Activated CD4-positive, alpha-beta T cell treated with anti-CD3 and anti-CD28 coated beads for 36 hours (primary cell): ENCODE measurements around the gene TRPM5. TPM values are rescaled to one million over a fixed set of nuclear protein-coding genes. Genes with fewer than 3 reads are reported as not detected.
A peak's percentile ranks its signal among the peaks of the same experiment; 100 is the strongest.

ENCODE experiments used
- ATAC-seq: fragments of 200-7000 bp; cut with Tn5 transposase; one replicate; pipeline ENCODE4 v1.10.0; 2021; ENCODE audit warnings: mild to moderate bottlenecking, moderate library complexity
- CTCF ChIA-PET: fragments of 350-600 bp; sonication (Branson Sonifier 250); formaldehyde crosslinking; loops from one replicate; lab custom pipeline; 2021; ENCODE audit warnings: antibody characterized with exemption; lab: Charles Lee
- POLR2A ChIA-PET: fragments of 350-600 bp; sonication (Branson Sonifier 250); formaldehyde crosslinking; loops from one replicate; lab custom pipeline; 2021; ENCODE audit warnings: antibody characterized with exemption, inconsistent platforms; lab: Charles Lee
- DNase-seq: peaks from one replicate; pipeline ENCODE4 v3.0.0-alpha.2; 2020
- H3K27ac Mint-ChIP-seq: one replicate; pipeline ENCODE4 v1.8.0; 2021; ENCODE audit warnings: mixed read lengths
- H3K27me3 Mint-ChIP-seq: one replicate; pipeline ENCODE4 v1.8.0; 2021; ENCODE audit warnings: mixed read lengths
- H3K36me3 Mint-ChIP-seq: one replicate; pipeline ENCODE4 v1.8.0; 2021; ENCODE audit warnings: low read depth, mixed read lengths
- H3K4me1 Mint-ChIP-seq: one replicate; pipeline ENCODE4 v1.8.0; 2021; ENCODE audit warnings: mixed read lengths
- H3K4me3 Mint-ChIP-seq: one replicate; pipeline ENCODE4 v1.8.0; 2021; ENCODE audit warnings: mild to moderate bottlenecking, moderate library complexity, mixed read lengths
- H3K9me3 Mint-ChIP-seq: one replicate; pipeline ENCODE4 v1.8.0; 2021; ENCODE audit warnings: low read depth, mixed read lengths
- intact Hi-C, 2 experiments: fragments of 100-400 bp; cut with DNase I in 1 of 2; cut with micrococcal nuclease in 1 of 2; formaldehyde crosslinking; loops; one replicate each; pipeline versions ENCODE4 v1.14.2 to v1.15.1; 2022 to 2024; cut with DNase I, micrococcal nuclease
- total RNA-seq, 2 experiments: library from RNA; stranded (reverse); gene quantifications; one replicate each; pipeline ENCODE4 v1.2.3, GENCODE V29; 2021

Gene TRPM5
- total RNA-seq, 2 experiments from 2014 or later, result 0.05 TPM; not detected in 1

DNA sequence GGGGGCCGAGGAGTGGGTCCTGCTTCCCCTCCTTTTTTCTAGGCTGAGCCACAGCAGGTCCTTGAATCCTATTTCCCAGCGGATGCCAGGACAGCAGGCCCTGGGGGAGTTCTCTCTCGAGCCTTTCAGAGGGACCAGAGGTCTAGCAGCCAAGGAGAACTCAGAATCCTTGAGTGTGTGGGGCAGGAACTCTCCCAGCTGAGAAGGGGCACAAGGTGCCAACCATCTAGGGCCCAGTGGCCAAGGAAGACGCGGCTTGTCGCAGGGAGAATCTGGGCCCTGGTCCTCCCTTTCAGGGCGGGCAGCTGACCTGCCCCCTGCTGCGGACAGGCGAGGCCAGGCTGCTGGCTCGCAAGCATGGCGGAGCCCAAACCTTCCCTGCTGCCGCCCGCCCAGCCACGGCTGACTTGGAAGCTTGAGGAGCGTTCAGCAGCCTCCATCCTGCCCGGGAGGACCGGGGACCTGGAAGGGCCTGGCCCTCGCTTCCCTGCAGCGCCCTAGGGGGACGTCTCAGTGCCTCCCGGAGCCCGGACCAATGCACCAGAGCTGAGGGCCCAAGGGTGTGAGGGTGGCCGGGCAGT lies 44.7 kb downstream of the TRPM5 start:
- Mint-ChIP-seq H3K4me3 (peak overlapping the region; percentile 87), H3K27me3 (no peaks in the 10 kb centered on the region), H3K27ac (peak overlapping the region; percentile 84), H3K9me3 (no peaks in the 10 kb centered on the region), H3K36me3 (peaks cover 9% of the 10 kb centered on the region), H3K4me1 (peaks cover 16% of the 10 kb centered on the region)
- DNase-seq (peak; percentile 48), ATAC-seq (peak; percentile 0)
- intact Hi-C loops, result loop anchor here (1.0 to 5.0 kb wide), 18 partner anchors 20 to 1023 kb away; partner anchors contain the start of genes BRSK2 (in 1 of the 2), C11orf21 (in 1 of the 2), CARS1 (in 1 of the 2) and CD81 (in 1 of the 2)
- ChIA-PET POLR2A (interaction anchor here (1.3 kb wide), 1 partner anchor 13 kb away, joined by 3 read pairs; no protein-coding TSS in a partner anchor), CTCF (interaction anchor here (1.2 to 3.1 kb wide), 5 partner anchors 12 to 132 kb away, joined by 3 to 14 read pairs (median 4); no protein-coding TSS in a partner anchor)

DNA sequence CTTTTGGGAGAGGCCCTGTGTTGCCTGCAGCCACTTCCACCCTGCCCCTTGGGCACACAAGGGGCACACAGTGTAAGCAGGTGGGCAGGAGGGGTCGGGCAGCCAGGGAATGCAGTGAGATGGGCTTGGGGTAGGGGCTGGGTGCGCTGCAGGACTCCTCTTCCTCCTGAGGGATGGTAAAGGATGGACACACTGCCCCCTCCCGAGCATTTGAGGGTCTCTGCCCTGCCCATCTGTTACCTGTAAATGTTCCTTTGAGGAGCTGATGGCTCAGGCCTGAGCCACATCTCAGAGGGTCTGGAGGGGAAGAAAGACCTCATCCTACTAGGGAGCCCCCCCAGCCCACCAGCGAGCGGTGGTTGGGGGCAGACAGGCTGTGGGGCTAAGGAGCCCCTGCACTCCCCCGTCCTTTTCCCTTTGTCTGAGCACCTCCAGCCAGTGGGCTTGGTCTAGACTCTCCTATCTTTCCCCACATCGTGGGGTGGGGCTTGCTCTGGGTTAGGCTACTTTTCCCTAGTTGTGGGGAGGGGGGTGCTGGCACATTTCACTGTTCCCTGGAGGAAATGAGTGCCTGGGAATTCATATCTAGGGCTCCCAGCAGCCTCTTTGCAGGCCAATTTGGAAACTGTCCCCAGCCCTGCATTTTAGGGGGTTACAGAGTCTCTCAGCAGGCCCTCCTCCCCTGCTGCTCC lies 45.5 kb downstream of the TRPM5 start:
- Mint-ChIP-seq H3K27me3 (no peaks in the 10 kb centered on the region), H3K9me3 (no peaks in the 10 kb centered on the region), H3K4me1 (peaks cover 16% of the 10 kb centered on the region), H3K27ac (peak overlapping the region; percentile 84), H3K36me3 (peaks cover 9% of the 10 kb centered on the region), H3K4me3 (peak overlapping the region; percentile 87)
- ChIA-PET POLR2A (no interaction called here), CTCF (interaction anchor here (1.0 kb wide), 1 partner anchor 21 kb away, joined by 3 read pairs; no protein-coding TSS in a partner anchor)
- intact Hi-C loops, result loop anchor here in 1 of 2 experiments (5.0 kb wide), 1 partner anchor 1012 kb away; the partner anchor contains the start of gene BRSK2
- ATAC-seq (no peak), DNase-seq (no peak)

DNA sequence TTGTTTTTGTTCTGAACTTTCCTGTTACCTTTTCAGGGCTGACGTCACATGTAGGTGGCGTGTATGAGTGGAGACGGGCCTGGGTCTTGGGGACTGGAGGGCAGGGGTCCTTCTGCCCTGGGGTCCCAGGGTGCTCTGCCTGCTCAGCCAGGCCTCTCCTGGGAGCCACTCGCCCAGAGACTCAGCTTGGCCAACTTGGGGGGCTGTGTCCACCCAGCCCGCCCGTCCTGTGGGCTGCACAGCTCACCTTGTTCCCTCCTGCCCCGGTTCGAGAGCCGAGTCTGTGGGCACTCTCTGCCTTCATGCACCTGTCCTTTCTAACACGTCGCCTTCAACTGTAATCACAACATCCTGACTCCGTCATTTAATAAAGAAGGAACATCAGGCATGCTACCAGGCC lies 47.3 kb downstream of the TRPM5 start:
- H3K36me3 Mint-ChIP-seq, result peaks cover 3% of the 10 kb centered on the region
- H3K27me3 Mint-ChIP-seq, result no peaks in the 10 kb centered on the region
- ATAC-seq (no peak), DNase-seq (no peak)
- H3K27ac Mint-ChIP-seq, result no peak overlapping the region
- CTCF ChIA-PET, result no interaction called here
- H3K4me1 Mint-ChIP-seq, result peaks cover 10% of the 10 kb centered on the region
- POLR2A ChIA-PET, result no interaction called here
- no peaks in the 10 kb centered on the region for H3K9me3 Mint-ChIP-seq
- no peak overlapping the region for H3K4me3 Mint-ChIP-seq
- intact Hi-C loops, result loop anchor here in 1 of 2 experiments (5.0 kb wide), 1 partner anchor 1010 kb away; the partner anchor contains the start of gene BRSK2

DNA sequence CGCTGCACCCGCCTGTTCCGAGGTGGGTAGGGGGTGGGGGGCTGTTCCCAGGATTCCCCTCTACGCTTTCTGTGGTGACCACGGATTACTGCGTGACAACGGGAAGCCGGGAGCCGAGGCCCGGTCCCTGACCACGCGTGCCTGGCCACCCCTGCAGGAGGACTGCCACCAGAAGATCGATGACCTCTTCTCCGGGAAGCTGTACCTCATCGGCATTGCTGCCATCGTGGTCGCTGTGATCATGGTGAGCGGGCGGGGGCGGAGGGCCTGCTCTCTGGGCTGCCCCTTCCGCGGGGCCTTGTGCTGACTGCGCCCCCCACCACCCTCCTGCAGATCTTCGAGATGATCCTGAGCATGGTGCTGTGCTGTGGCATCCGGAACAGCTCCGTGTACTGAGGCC lies 47.8 kb downstream of the TRPM5 start:
- H3K36me3 Mint-ChIP-seq, result peaks cover 2% of the 10 kb centered on the region
- DNase-seq (no peak), ATAC-seq (no peak)
- POLR2A ChIA-PET, result no interaction called here
- H3K27ac Mint-ChIP-seq, result no peak overlapping the region
- H3K9me3 Mint-ChIP-seq, result no peaks in the 10 kb centered on the region
- CTCF ChIA-PET, result no interaction called here
- no peak overlapping the region for H3K4me3 Mint-ChIP-seq
- H3K27me3 Mint-ChIP-seq, result no peaks in the 10 kb centered on the region
- intact Hi-C loops, result loop anchor here in 1 of 2 experiments (5.0 kb wide), 1 partner anchor 1009 kb away; the partner anchor contains the start of gene BRSK2
- H3K4me1 Mint-ChIP-seq, result peaks cover 5% of the 10 kb centered on the region

DNA sequence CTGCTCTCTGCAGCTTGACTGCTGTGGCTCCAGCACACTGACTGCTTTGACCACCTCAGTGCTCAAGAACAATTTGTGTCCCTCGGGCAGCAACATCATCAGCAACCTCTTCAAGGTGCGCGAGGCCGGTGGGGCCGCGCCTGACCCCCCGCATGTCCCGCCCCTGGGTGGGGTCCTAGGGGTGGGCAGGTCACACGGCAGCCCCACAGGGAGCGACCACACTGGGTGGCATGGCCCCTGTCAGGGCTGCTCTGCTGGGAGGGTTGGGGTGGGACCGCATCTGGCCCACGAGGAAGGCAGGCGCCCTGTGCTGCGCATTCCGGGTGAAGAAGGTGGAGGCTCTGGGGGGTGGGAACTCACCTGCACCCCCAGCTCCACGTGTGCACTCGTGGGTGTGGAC lies 48.5 kb downstream of the TRPM5 start:
- Mint-ChIP-seq H3K36me3 (no peaks in the 10 kb centered on the region), H3K4me1 (peaks cover 3% of the 10 kb centered on the region), H3K27ac (no peak overlapping the region), H3K27me3 (no peaks in the 10 kb centered on the region), H3K4me3 (no peak overlapping the region), H3K9me3 (no peaks in the 10 kb centered on the region)
- intact Hi-C loops, result loop anchor here in 1 of 2 experiments (5.0 kb wide), 1 partner anchor 1009 kb away; the partner anchor contains the start of gene BRSK2
- ATAC-seq, result no peak
- CTCF ChIA-PET, result no interaction called here
- POLR2A ChIA-PET, result no interaction called here
- DNase-seq, result no peak

DNA sequence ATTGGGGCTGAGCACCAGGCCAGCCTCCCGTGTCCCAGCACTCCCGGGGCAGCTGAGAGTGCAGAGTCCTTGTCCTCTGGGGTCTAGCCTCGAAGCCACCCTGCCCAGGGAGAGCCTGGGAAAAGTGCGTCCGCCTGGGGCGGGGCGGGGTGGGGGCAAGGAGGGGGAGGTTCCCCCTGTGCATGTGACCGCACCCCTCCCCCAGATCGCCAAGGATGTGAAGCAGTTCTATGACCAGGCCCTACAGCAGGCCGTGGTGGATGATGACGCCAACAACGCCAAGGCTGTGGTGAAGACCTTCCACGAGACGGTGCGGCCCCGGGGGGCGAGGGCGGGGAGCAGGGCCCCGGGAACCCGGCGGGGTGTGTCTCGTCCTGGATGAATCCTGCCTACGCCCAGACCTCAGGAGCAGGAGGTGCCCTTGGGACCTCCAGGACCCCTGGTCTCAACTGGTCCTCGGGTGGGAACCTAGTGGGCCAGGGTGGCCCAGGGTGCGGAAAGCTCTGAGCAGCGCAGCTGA lies 49.0 kb downstream of the TRPM5 start:
- Mint-ChIP-seq H3K9me3 (no peaks in the 10 kb centered on the region), H3K27ac (no peak overlapping the region), H3K4me3 (no peak overlapping the region), H3K27me3 (no peaks in the 10 kb centered on the region), H3K4me1 (peaks cover 3% of the 10 kb centered on the region), H3K36me3 (no peaks in the 10 kb centered on the region)
- intact Hi-C loops, result loop anchor here in 1 of 2 experiments (5.0 kb wide), 1 partner anchor 1008 kb away; the partner anchor contains the start of gene BRSK2
- no peak for ATAC-seq
- DNase-seq, result no peak
- CTCF ChIA-PET, result no interaction called here
- POLR2A ChIA-PET, result no interaction called here

DNA sequence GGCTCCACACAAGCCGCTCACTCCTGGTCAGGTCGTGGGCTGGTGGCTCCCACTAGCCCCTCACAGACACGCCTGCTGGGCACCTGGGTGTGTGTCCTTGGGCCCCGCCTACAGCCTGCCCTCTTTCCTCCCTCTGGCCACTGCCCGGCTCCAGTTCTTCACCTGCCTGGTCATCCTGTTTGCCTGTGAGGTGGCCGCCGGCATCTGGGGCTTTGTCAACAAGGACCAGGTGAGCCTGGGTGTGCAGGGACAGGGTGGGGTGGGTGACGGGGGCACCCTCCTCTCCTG lies 49.6 kb downstream of the TRPM5 start:
- POLR2A ChIA-PET, result no interaction called here
- peaks cover 3% of the 10 kb centered on the region for H3K36me3 Mint-ChIP-seq

More for the DNA sequence above, 49.6 kb downstream of the TRPM5 start:
- intact Hi-C loops, result loop anchor here in 1 of 2 experiments (5.0 kb wide), 1 partner anchor 1007 kb away; the partner anchor contains the start of gene BRSK2
- no peaks in the 10 kb centered on the region for H3K9me3 Mint-ChIP-seq
- DNase-seq (no peak), ATAC-seq (no peak)
- H3K27ac Mint-ChIP-seq, result no peak overlapping the region
- H3K27me3 Mint-ChIP-seq, result no peaks in the 10 kb centered on the region
- H3K4me1 Mint-ChIP-seq, result peaks cover 5% of the 10 kb centered on the region
- no peak overlapping the region for H3K4me3 Mint-ChIP-seq
- CTCF ChIA-PET, result no interaction called here

Other genes with a start within 250 kb of the TRPM5 start
- 1 to 10 TPM; 2.0 to 2.7 TPM for gene ASCL2, start 173.9 kb downstream of the TRPM5 start, total RNA-seq
- 1 to 10 TPM; 6.7 to 8.3 TPM for gene C11orf21, start 142.6 kb downstream of the TRPM5 start, total RNA-seq
- 1 to 10 TPM; 6.0 to 7.6 TPM for gene TSPAN32, start 142.5 kb downstream of the TRPM5 start, total RNA-seq
- gene CD81, start 67.2 kb downstream of the TRPM5 start, total RNA-seq, result 100 to 1,000 TPM; 118 to 145 TPM
- 10 to 100 TPM; 19.8 to 38.4 TPM for gene TSSC4, start 43.8 kb downstream of the TRPM5 start, total RNA-seq
- gene KCNQ1, start 494 bp upstream of the TRPM5 start, total RNA-seq, result 10 to 100 TPM in 1 of 2 experiments, 1 to 10 TPM in 1; 9.1 to 10.9 TPM